Nephron progenitor cell (in vitro differentiated cells): Measurements from ENCODE around the gene NPTXR.
A peak's percentile ranks its signal among the peaks of the same experiment; 100 is the strongest.

Source experiments
- DNase-seq: peaks from one replicate; pipeline ENCODE4 v3.0.0; 2021
- H3K27ac Mint-ChIP-seq: 2 replicates; pipeline ENCODE4 v1.8.0; 2021; ENCODE audit warnings: mild to moderate bottlenecking, moderate library complexity, mixed read lengths
- H3K27me3 Mint-ChIP-seq: 2 replicates; pipeline ENCODE4 v1.8.0; 2021; ENCODE audit warnings: mild to moderate bottlenecking, low read depth, mixed read lengths; ENCODE audit not compliant: poor library complexity
- H3K36me3 Mint-ChIP-seq: 2 replicates; pipeline ENCODE4 v1.8.0; 2021; ENCODE audit warnings: low read depth, mixed read lengths
- H3K4me1 Mint-ChIP-seq: 2 replicates; pipeline ENCODE4 v1.8.0; 2021; ENCODE audit warnings: mixed read lengths
- H3K4me3 Mint-ChIP-seq: 2 replicates; pipeline ENCODE4 v1.8.0; 2021; ENCODE audit warnings: mild to moderate bottlenecking, moderate library complexity, mixed read lengths
- H3K9me3 Mint-ChIP-seq: 2 replicates; pipeline ENCODE4 v1.8.0; 2021; ENCODE audit warnings: mild to moderate bottlenecking, moderate library complexity, mixed read lengths
- TF ChIP-seq, protein P1 (sequence below): fragments of 200-600 bp; sonication (generic); IDR thresholded peaks from 2 replicates; pipeline ENCODE4 v1.5.0; 2021; ENCODE audit warnings: antibody characterized with exemption

The NPTXR gene

DNA sequence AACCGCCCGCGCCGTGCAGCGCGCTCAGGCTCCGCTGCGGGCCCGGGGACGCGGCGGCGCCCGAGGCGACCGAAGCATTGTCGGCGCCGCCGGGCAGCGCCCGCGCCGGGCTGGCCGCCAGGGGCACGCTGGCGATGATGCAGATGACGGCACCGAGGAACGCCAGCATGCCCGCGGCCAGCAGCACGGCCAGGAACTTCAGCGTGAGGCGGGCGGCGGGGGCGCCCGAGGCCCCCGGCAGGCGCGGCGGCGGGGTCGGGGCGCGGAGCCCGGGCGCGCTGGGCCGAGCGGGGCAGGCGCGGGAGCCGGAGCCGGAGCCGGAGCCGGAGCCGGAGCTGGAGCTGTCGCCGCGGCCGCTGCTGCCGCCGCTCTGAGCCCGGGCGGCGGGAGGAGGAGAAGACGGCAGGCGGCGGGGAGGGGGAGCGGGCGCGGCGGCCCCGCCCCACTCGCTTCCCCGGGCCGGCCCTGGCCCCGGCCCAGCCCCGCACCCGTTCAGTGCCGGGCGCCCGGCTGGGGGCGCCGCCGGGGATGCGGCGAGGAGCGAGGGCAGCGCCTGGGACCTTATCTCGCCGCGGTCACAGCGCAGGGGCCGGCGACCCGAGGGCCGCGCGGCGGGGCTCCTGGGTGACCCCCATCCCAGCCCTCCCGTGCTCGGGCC, at the start of gene NPTXR:
Gene NPTXR, minus strand, starts transcription at position 372 of the 658 bp plus-strand sequence.
- TF ChIP-seq, protein P1, sequence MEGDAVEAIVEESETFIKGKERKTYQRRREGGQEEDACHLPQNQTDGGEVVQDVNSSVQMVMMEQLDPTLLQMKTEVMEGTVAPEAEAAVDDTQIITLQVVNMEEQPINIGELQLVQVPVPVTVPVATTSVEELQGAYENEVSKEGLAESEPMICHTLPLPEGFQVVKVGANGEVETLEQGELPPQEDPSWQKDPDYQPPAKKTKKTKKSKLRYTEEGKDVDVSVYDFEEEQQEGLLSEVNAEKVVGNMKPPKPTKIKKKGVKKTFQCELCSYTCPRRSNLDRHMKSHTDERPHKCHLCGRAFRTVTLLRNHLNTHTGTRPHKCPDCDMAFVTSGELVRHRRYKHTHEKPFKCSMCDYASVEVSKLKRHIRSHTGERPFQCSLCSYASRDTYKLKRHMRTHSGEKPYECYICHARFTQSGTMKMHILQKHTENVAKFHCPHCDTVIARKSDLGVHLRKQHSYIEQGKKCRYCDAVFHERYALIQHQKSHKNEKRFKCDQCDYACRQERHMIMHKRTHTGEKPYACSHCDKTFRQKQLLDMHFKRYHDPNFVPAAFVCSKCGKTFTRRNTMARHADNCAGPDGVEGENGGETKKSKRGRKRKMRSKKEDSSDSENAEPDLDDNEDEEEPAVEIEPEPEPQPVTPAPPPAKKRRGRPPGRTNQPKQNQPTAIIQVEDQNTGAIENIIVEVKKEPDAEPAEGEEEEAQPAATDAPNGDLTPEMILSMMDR = no peak
- Mint-ChIP-seq H3K9me3 (no peaks in the 10 kb centered on the region), H3K27me3 (peaks cover 87% of the 10 kb centered on the region), H3K4me1 (peaks cover 46% of the 10 kb centered on the region), H3K27ac (no peak within 1 kb of the TSS), H3K36me3 (no peaks in the 10 kb centered on the region), H3K4me3 (peak within 1 kb of the TSS; percentile 87)
- peak; percentile 68 for DNase-seq

DNA sequence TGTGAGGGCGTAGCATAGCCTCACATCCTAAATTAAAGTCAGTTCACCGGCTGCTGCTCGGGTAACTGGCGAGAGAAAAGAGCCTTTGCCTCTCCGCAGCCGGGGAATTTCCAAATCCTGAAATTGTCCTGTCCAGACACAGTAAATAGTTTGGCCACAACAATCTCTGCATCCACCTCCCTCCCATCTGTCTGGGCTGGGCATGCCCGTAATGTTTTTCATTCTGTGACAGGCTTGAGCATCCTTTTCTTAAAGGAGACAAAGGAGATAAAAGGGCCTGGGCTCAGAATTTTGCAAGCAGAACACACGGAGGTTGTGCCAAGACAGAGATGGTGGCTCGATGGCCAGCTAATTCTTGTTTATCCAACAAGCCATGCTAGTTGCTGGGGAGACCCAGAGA, 47.4 kb upstream of the NPTXR start:
- H3K4me3 Mint-ChIP-seq = no peak overlapping the region
- no peak for DNase-seq
- no peaks in the 10 kb centered on the region for H3K4me1 Mint-ChIP-seq
- H3K36me3 Mint-ChIP-seq = no peaks in the 10 kb centered on the region
- TF ChIP-seq, protein P1 = no peak
- H3K27me3 Mint-ChIP-seq = peaks cover 19% of the 10 kb centered on the region
- no peak overlapping the region for H3K27ac Mint-ChIP-seq
- peaks cover 15% of the 10 kb centered on the region for H3K9me3 Mint-ChIP-seq

DNA sequence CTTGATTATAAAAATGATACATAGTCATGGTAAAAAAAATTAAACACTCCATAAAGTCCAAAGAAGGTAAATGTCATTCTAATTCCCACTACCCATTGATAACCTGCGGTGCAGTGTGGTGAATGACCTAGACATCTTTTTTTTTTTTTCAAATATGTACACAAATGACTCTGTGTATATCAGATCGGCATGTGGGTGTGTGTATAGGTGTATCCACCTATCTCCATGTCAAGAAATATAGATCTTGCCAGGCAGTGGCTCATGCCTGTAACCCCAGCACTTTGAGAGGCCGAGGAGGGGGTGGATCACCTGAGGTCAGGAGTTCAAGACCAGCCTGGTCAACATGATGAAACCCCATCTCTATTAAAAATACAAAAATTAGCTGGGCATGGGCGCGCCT, 46.5 kb upstream of the NPTXR start:
- H3K4me1 Mint-ChIP-seq = no peaks in the 10 kb centered on the region
- TF ChIP-seq, protein P1 = no peak
- H3K36me3 Mint-ChIP-seq = no peaks in the 10 kb centered on the region
- DNase-seq = no peak
- H3K27ac Mint-ChIP-seq = no peak overlapping the region
- H3K27me3 Mint-ChIP-seq = peaks cover 20% of the 10 kb centered on the region
- H3K4me3 Mint-ChIP-seq = no peak overlapping the region
- peaks cover 14% of the 10 kb centered on the region for H3K9me3 Mint-ChIP-seq

DNA sequence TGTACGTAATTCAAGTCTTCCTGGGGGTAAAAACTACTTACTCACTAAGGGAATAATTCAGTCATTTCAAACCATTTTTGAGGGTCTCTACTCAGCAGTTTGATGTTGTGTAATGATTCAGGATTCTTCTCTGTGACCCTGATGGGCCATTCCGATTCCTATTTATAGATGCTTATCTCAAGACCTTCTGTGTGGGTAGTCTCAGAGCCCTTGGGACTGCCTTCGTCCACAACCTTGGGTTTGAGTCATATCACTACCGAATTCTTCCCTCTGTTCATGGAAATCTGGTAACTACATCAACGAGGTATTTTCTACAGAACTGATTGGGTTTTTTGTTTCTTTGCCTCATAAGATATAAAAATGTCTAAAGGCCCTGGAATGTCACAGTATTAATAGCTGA, 42.5 kb upstream of the NPTXR start:
- no peak overlapping the region for H3K4me3 Mint-ChIP-seq
- no peak overlapping the region for H3K27ac Mint-ChIP-seq
- peaks cover 14% of the 10 kb centered on the region for H3K9me3 Mint-ChIP-seq
- peaks cover 18% of the 10 kb centered on the region for H3K4me1 Mint-ChIP-seq
- TF ChIP-seq, protein P1 = no peak
- peaks cover 20% of the 10 kb centered on the region for H3K27me3 Mint-ChIP-seq
- H3K36me3 Mint-ChIP-seq = no peaks in the 10 kb centered on the region
- no peak for DNase-seq

DNA sequence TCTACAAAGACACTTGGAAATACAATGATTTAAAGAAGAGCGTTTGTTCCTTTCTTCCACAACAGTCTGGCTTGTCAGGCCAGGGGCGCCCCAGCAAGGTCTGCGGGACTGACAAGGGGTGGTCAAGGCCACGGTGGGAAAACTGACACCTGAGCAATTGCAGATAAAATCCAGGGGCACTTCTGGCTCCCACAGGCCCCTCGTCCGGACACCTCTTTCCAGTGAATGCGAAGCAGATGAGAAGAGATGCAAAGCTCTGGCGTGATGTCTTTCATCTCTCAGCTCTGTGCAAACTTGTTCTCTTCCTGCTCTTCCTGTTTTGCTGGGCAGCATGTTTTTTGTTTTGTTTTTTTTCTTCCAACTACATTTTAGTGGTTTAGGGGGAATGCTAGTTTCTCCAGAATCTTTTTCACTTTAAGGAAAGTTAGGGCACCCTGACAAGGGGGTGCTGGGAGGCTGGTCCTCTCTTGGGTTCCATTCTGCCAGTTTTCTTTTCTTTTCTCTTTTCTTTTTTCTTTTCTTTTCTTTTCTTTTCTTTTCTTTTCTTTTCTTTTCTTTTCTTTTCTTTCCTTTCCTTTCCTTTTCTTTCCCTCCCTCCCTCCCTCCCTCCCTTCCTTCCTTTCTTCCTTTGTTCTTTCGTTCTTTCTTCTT, 39.3 kb upstream of the NPTXR start:
- H3K27me3 Mint-ChIP-seq = peaks cover 30% of the 10 kb centered on the region
- H3K4me1 Mint-ChIP-seq = peaks cover 21% of the 10 kb centered on the region
- TF ChIP-seq, protein P1 = no peak
- no peaks in the 10 kb centered on the region for H3K36me3 Mint-ChIP-seq
- peaks cover 13% of the 10 kb centered on the region for H3K9me3 Mint-ChIP-seq
- no peak overlapping the region for H3K4me3 Mint-ChIP-seq
- DNase-seq = no peak
- no peak overlapping the region for H3K27ac Mint-ChIP-seq
